GM23338 (cell line): ENCODE measurements around the gene PIPOX. TPM values are rescaled to one million over a fixed set of nuclear protein-coding genes. Genes with fewer than 3 reads are reported as not detected.
A peak's percentile ranks its signal among the peaks of the same experiment; 100 is the strongest.

Experiments
- ATAC-seq: fragments of 200-7000 bp; cut with Tn5 transposase; 3 replicates; pipeline ENCODE4 v1.9.1; 2020
- DNase-seq: peaks from one replicate; pipeline ENCODE4 v3.0.0-alpha.2; 2015; ENCODE audit warnings: low spot score
- H2AFZ ChIP-seq: fragments of 200-600 bp; sonication (generic); 2 replicates; pipeline ENCODE4 v1.8.0; 2016; ENCODE audit warnings: antibody characterized with exemption, mild to moderate bottlenecking, moderate library complexity
- H3F3A ChIP-seq: fragments of 200-600 bp; sonication (generic); replicated peaks from 2 replicates; pipeline ENCODE4 v1.8.0; 2017; ENCODE audit warnings: antibody characterized with exemption, mixed run types, low read depth
- H3K27ac ChIP-seq: fragments of 200-600 bp; sonication (generic); 2 replicates; pipeline ENCODE4 v1.6.1; 2016; ENCODE audit warnings: low read depth
- H3K27me3 ChIP-seq: fragments of 200-600 bp; sonication (generic); 2 replicates; pipeline ENCODE4 v1.8.0; 2016; ENCODE audit warnings: mild to moderate bottlenecking, mixed run types, moderate library complexity; ENCODE audit not compliant: insufficient read depth
- H3K36me3 ChIP-seq: fragments of 200-600 bp; sonication (generic); 2 replicates; pipeline ENCODE4 v1.8.0; 2016; ENCODE audit warnings: mild to moderate bottlenecking; ENCODE audit not compliant: insufficient read depth
- H3K4me1 ChIP-seq: fragments of 200-600 bp; sonication (generic); 2 replicates; pipeline ENCODE4 v1.8.0; 2016; ENCODE audit warnings: mild to moderate bottlenecking, moderate library complexity; ENCODE audit not compliant: insufficient read depth
- H3K4me2 ChIP-seq: fragments of 200-600 bp; sonication (generic); 2 replicates; pipeline ENCODE4 v1.7.1; 2017; ENCODE audit warnings: mixed run types
- H3K4me3 ChIP-seq: fragments of 200-600 bp; sonication (generic); 2 replicates; pipeline ENCODE4 v1.6.1; 2016; ENCODE audit warnings: mixed run types
- H3K79me2 ChIP-seq: fragments of 200-600 bp; sonication (generic); replicated peaks from 2 replicates; pipeline ENCODE4 v1.8.0; 2017; ENCODE audit warnings: mild to moderate bottlenecking; ENCODE audit not compliant: insufficient read depth
- H3K9me2 ChIP-seq: fragments of 200-600 bp; sonication (generic); 2 replicates; pipeline ENCODE4 v1.8.0; 2017; ENCODE audit not compliant: insufficient read depth
- H4K20me1 ChIP-seq: fragments of 200-600 bp; sonication (generic); replicated peaks from 2 replicates; pipeline ENCODE4 v1.8.0; 2017; ENCODE audit warnings: mild to moderate bottlenecking; ENCODE audit not compliant: insufficient read depth
- H3K27ac Mint-ChIP-seq: 2 replicates; pipeline ENCODE4 v1.8.0; 2020; ENCODE audit warnings: inconsistent platforms, mild to moderate bottlenecking, moderate library complexity, mixed read lengths
- H3K27me3 Mint-ChIP-seq: 3 replicates; pipeline ENCODE4 v1.8.0; 2022; ENCODE audit warnings: low read depth, mild to moderate bottlenecking, moderate library complexity, mixed read lengths, inconsistent platforms; ENCODE audit not compliant: insufficient read depth, poor library complexity
- H3K36me3 Mint-ChIP-seq: 3 replicates; pipeline ENCODE4 v1.8.0; 2021; ENCODE audit warnings: low read depth, mild to moderate bottlenecking, inconsistent platforms, moderate library complexity, mixed read lengths
- H3K4me1 Mint-ChIP-seq: 3 replicates; pipeline ENCODE4 v1.8.0; 2020; ENCODE audit warnings: mild to moderate bottlenecking, inconsistent platforms, mixed read lengths
- H3K4me3 Mint-ChIP-seq: 3 replicates; pipeline ENCODE4 v1.8.0; 2021; ENCODE audit warnings: moderate library complexity, mild to moderate bottlenecking, inconsistent platforms, mixed read lengths
- H3K9me3 Mint-ChIP-seq: 3 replicates; pipeline ENCODE4 v1.8.0; 2020; ENCODE audit warnings: moderate library complexity, mild to moderate bottlenecking, inconsistent platforms, mixed read lengths
- CREB1 ChIP-seq: fragments of 250-450 bp; sonication (Bioruptor Pico); IDR thresholded peaks from 2 replicates; pipeline ENCODE4 v1.5.0; 2020; ENCODE audit warnings: low read depth, mild to moderate bottlenecking, moderate library complexity
- EZH2 ChIP-seq: fragments of 200-600 bp; sonication (generic); IDR thresholded peaks from one replicate; pipeline ENCODE4 v1.8.0; 2017; ENCODE audit warnings: antibody characterized with exemption, mild to moderate bottlenecking, low read depth; ENCODE audit not compliant: unreplicated experiment
- EZH2phosphoT487 ChIP-seq: fragments of 200-600 bp; sonication (generic); IDR thresholded peaks from one replicate; pipeline ENCODE4 v1.8.1; 2018; ENCODE audit warnings: antibody characterized with exemption; ENCODE audit not compliant: unreplicated experiment
- NANOG ChIP-seq: IDR thresholded peaks from 2 replicates; pipeline ENCODE4 v1.6.1; 2016; ENCODE audit warnings: antibody characterized with exemption, borderline replicate concordance
- POLR2AphosphoS5 ChIP-seq: IDR thresholded peaks from 2 replicates; pipeline ENCODE4 v1.6.1; 2016; ENCODE audit warnings: antibody characterized with exemption, low read depth
- STAT1 ChIP-seq: IDR thresholded peaks from one replicate; pipeline ENCODE4 v1.6.1; 2016; ENCODE audit warnings: antibody characterized with exemption; ENCODE audit not compliant: unreplicated experiment
- ZNF114 ChIP-seq: fragments of 250-450 bp; sonication (Bioruptor Pico); IDR thresholded peaks from 2 replicates; pipeline ENCODE4 v1.5.0; 2020; ENCODE audit warnings: mild to moderate bottlenecking, moderate library complexity
- ZNF331 ChIP-seq: fragments of 250-450 bp; sonication (Bioruptor Pico); IDR thresholded peaks from 2 replicates; pipeline ENCODE4 v1.5.0; 2020; ENCODE audit warnings: low read depth, mild to moderate bottlenecking, moderate library complexity
- polyA plus RNA-seq: library from polyadenylated mRNA; unstranded; fragments of >200 nt; fragmentation: Nextera tagmentation; extraction: Ambion mirVana; gene quantifications from 2 replicates; pipeline ENCODE4 v1.2.1, GENCODE V29; 2016
- total RNA-seq: library from RNA; depleted of rRNA; stranded (reverse); fragments of >200 nt; shearing (Covaris generic); gene quantifications from 2 replicates; pipeline ENCODE4 v1.2.3, GENCODE V29; 2014
- TF ChIP-seq, protein P1 (sequence below): fragments of 250-450 bp; sonication (Bioruptor Pico); IDR thresholded peaks from 2 replicates; pipeline ENCODE4 v1.5.0; 2020; ENCODE audit warnings: mild to moderate bottlenecking, moderate library complexity
- TF ChIP-seq, protein P2 (sequence below), 2 experiments: fragments of 200-600 bp in 1 of 2; sonication (generic) in 1 of 2; conservative IDR thresholded peaks; 2 replicates each; pipeline versions ENCODE4 v1.5.1 to v1.6.1; 2016 to 2017; ENCODE audit warnings: antibody characterized with exemption in 2 of 2, low read depth in 2 of 2, mild to moderate bottlenecking in 2 of 2, moderate library complexity in 1 of 2
- TF ChIP-seq, protein P3 (sequence below): IDR thresholded peaks from one replicate; pipeline ENCODE4 v1.6.1; 2018; ENCODE audit warnings: antibody characterized with exemption; ENCODE audit not compliant: unreplicated experiment
- TF ChIP-seq, protein P4 (sequence below): IDR thresholded peaks from 2 replicates; pipeline ENCODE4 v1.6.1; 2016; ENCODE audit warnings: antibody characterized with exemption

Gene PIPOX
- total and polyA plus RNA-seq, 2 experiments from 2014 or later = 22.6 to 34.6 TPM

DNA sequence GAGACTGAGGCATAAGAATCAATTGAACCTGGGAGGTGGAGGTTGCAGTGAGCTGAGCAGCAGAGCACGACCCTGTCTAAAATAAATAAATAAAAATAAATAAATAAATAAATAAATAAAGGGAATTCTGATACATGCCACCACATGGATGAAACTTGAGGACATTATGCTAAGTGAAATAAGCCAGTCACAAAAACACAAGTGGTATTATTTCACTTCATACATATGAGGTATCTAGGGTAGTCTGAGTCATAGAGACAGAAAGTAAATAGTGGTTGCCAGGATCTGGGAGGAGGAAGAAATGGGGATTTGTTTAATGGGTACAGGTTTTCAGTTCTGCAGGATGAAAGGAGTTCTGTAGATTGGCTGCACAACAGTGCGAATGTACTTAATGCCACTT lies 16.3 kb downstream of the PIPOX start (continued):
- TF ChIP-seq, protein P1, sequence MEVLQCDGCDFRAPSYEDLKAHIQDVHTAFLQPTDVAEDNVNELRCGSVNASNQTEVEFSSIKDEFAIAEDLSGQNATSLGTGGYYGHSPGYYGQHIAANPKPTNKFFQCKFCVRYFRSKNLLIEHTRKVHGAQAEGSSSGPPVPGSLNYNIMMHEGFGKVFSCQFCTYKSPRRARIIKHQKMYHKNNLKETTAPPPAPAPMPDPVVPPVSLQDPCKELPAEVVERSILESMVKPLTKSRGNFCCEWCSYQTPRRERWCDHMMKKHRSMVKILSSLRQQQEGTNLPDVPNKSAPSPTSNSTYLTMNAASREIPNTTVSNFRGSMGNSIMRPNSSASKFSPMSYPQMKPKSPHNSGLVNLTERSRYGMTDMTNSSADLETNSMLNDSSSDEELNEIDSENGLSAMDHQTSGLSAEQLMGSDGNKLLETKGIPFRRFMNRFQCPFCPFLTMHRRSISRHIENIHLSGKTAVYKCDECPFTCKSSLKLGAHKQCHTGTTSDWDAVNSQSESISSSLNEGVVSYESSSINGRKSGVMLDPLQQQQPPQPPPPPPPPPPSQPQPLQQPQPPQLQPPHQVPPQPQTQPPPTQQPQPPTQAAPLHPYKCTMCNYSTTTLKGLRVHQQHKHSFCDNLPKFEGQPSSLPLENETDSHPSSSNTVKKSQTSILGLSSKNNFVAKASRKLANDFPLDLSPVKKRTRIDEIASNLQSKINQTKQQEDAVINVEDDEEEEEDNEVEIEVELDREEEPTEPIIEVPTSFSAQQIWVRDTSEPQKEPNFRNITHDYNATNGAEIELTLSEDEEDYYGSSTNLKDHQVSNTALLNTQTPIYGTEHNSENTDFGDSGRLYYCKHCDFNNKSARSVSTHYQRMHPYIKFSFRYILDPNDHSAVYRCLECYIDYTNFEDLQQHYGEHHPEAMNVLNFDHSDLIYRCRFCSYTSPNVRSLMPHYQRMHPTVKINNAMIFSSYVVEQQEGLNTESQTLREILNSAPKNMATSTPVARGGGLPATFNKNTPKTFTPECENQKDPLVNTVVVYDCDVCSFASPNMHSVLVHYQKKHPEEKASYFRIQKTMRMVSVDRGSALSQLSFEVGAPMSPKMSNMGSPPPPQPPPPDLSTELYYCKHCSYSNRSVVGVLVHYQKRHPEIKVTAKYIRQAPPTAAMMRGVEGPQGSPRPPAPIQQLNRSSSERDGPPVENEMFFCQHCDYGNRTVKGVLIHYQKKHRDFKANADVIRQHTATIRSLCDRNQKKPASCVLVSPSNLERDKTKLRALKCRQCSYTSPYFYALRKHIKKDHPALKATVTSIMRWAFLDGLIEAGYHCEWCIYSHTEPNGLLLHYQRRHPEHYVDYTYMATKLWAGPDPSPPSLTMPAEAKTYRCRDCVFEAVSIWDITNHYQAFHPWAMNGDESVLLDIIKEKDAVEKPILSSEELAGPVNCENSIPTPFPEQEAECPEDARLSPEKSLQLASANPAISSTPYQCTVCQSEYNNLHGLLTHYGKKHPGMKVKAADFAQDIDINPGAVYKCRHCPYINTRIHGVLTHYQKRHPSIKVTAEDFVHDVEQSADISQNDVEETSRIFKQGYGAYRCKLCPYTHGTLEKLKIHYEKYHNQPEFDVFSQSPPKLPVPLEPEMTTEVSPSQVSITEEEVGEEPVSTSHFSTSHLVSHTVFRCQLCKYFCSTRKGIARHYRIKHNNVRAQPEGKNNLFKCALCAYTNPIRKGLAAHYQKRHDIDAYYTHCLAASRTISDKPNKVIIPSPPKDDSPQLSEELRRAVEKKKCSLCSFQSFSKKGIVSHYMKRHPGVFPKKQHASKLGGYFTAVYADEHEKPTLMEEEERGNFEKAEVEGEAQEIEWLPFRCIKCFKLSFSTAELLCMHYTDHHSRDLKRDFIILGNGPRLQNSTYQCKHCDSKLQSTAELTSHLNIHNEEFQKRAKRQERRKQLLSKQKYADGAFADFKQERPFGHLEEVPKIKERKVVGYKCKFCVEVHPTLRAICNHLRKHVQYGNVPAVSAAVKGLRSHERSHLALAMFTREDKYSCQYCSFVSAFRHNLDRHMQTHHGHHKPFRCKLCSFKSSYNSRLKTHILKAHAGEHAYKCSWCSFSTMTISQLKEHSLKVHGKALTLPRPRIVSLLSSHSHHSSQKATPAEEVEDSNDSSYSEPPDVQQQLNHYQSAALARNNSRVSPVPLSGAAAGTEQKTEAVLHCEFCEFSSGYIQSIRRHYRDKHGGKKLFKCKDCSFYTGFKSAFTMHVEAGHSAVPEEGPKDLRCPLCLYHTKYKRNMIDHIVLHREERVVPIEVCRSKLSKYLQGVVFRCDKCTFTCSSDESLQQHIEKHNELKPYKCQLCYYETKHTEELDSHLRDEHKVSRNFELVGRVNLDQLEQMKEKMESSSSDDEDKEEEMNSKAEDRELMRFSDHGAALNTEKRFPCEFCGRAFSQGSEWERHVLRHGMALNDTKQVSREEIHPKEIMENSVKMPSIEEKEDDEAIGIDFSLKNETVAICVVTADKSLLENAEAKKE = no peak
- TF ChIP-seq ZNF331 (CRISPR knock-in tag) (no peak), POLR2AphosphoS5 (no peak), EZH2 (no peak)

DNA sequence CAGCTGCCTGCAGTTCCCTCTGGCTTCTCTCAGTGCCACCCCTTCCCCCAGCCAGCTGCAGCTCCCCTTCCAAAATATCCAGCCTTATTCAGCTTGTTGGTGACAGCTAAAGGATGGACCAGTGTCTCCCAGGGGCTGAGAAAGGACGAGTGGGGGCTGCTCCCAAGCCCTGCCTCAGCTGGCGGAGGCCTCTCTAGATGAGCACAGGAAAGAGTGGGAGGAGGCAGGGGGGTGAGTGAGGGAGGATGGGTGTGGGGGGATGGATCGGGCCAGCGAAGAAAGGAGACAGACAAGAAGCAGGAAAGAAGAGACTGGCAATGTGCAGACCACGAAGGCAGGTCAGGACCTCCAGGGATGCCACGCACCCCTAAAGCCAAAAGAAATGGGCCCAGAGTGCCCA lies 17.5 kb downstream of the PIPOX start:
- peaks cover 34% of the 10 kb centered on the region for H3K4me1 ChIP-seq
- DNase-seq (no peak), ATAC-seq (peak; percentile 56)
- H3K27me3 Mint-ChIP-seq = peaks cover 13% of the 10 kb centered on the region
- peaks cover 38% of the 10 kb centered on the region for H3K4me1 Mint-ChIP-seq
- H3K9me3 Mint-ChIP-seq = no peaks in the 10 kb centered on the region; the same call in 2 of the 3 replicates
- H3K79me2 ChIP-seq = no peaks in the 10 kb centered on the region
- no peaks in the 10 kb centered on the region; the same call in 1 of the 2 replicates for H3K9me2 ChIP-seq
- peaks cover 4% of the 10 kb centered on the region; the same call in 2 of the 3 replicates for H3K36me3 Mint-ChIP-seq
- H3K4me3 ChIP-seq = no peak overlapping the region
- no peaks in the 10 kb centered on the region for H3K27me3 ChIP-seq
- H2AFZ ChIP-seq = no peak overlapping the region
- no peak overlapping the region for H3K27ac Mint-ChIP-seq
- H4K20me1 ChIP-seq = no peaks in the 10 kb centered on the region
- H3K27ac ChIP-seq = no peak overlapping the region
- no peaks in the 10 kb centered on the region; the same call in 1 of the 2 replicates for H3F3A ChIP-seq
- H3K36me3 ChIP-seq = no peaks in the 10 kb centered on the region
- no peak overlapping the region; the same call in 2 of the 3 replicates for H3K4me3 Mint-ChIP-seq
- H3K4me2 ChIP-seq = peak overlapping the region; percentile 27
- TF ChIP-seq, protein P2, sequence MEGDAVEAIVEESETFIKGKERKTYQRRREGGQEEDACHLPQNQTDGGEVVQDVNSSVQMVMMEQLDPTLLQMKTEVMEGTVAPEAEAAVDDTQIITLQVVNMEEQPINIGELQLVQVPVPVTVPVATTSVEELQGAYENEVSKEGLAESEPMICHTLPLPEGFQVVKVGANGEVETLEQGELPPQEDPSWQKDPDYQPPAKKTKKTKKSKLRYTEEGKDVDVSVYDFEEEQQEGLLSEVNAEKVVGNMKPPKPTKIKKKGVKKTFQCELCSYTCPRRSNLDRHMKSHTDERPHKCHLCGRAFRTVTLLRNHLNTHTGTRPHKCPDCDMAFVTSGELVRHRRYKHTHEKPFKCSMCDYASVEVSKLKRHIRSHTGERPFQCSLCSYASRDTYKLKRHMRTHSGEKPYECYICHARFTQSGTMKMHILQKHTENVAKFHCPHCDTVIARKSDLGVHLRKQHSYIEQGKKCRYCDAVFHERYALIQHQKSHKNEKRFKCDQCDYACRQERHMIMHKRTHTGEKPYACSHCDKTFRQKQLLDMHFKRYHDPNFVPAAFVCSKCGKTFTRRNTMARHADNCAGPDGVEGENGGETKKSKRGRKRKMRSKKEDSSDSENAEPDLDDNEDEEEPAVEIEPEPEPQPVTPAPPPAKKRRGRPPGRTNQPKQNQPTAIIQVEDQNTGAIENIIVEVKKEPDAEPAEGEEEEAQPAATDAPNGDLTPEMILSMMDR (conservative IDR thresholded peaks at IDR 0.05; ENCODE audit: low read depth in 2 of 2) = no peak
- TF ChIP-seq NANOG = no peak
- TF ChIP-seq CREB1 (CRISPR knock-in tag) = no peak
- no peak for TF ChIP-seq EZH2phosphoT487
- TF ChIP-seq, protein P3, sequence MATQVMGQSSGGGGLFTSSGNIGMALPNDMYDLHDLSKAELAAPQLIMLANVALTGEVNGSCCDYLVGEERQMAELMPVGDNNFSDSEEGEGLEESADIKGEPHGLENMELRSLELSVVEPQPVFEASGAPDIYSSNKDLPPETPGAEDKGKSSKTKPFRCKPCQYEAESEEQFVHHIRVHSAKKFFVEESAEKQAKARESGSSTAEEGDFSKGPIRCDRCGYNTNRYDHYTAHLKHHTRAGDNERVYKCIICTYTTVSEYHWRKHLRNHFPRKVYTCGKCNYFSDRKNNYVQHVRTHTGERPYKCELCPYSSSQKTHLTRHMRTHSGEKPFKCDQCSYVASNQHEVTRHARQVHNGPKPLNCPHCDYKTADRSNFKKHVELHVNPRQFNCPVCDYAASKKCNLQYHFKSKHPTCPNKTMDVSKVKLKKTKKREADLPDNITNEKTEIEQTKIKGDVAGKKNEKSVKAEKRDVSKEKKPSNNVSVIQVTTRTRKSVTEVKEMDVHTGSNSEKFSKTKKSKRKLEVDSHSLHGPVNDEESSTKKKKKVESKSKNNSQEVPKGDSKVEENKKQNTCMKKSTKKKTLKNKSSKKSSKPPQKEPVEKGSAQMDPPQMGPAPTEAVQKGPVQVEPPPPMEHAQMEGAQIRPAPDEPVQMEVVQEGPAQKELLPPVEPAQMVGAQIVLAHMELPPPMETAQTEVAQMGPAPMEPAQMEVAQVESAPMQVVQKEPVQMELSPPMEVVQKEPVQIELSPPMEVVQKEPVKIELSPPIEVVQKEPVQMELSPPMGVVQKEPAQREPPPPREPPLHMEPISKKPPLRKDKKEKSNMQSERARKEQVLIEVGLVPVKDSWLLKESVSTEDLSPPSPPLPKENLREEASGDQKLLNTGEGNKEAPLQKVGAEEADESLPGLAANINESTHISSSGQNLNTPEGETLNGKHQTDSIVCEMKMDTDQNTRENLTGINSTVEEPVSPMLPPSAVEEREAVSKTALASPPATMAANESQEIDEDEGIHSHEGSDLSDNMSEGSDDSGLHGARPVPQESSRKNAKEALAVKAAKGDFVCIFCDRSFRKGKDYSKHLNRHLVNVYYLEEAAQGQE = no peak
- no peak for TF ChIP-seq POLR2AphosphoS5
- no peak for TF ChIP-seq ZNF114 (CRISPR knock-in tag)
- no peak for TF ChIP-seq STAT1
- no peak for TF ChIP-seq EZH2
- TF ChIP-seq ZNF331 (CRISPR knock-in tag) = no peak
- TF ChIP-seq, protein P4, sequence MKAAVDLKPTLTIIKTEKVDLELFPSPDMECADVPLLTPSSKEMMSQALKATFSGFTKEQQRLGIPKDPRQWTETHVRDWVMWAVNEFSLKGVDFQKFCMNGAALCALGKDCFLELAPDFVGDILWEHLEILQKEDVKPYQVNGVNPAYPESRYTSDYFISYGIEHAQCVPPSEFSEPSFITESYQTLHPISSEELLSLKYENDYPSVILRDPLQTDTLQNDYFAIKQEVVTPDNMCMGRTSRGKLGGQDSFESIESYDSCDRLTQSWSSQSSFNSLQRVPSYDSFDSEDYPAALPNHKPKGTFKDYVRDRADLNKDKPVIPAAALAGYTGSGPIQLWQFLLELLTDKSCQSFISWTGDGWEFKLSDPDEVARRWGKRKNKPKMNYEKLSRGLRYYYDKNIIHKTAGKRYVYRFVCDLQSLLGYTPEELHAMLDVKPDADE = no peak
